Ascending aorta (tissue), 2 donors: ENCODE results near the gene VDR. TPM values are rescaled to one million over a fixed set of nuclear protein-coding genes. Genes with fewer than 3 reads are reported as not detected.
A peak's percentile ranks its signal among the peaks of the same experiment; 100 is the strongest.
"Not testable (repeated sequence)": the region's sequence is repeated elsewhere in the genome, so short reads cannot be mapped to it uniquely, and the experiment has no call there.

ENCODE experiments used
- DNase-seq, 2 donors: peaks; one replicate each; pipeline ENCODE4 v3.0.0-alpha.2; 2019; ENCODE audit warnings: low spot score in 2 of 2
- H3K27ac ChIP-seq, 2 donors: fragments of 200-600 bp; sonication (generic); one replicate each; pipeline ENCODE4 v1.5.1; 2016 to 2017; ENCODE audit warnings: mild to moderate bottlenecking in 1 of 2
- H3K27me3 ChIP-seq: fragments of 200-600 bp; sonication (generic); one replicate; pipeline ENCODE4 v1.5.1; 2017
- H3K36me3 ChIP-seq, 2 donors: fragments of 200-600 bp; sonication (generic); one replicate each; pipeline ENCODE4 v1.5.1; 2016
- H3K4me1 ChIP-seq, 2 donors: fragments of 200-600 bp; sonication (generic); one replicate each; pipeline ENCODE4 v1.5.1; 2016 to 2017; ENCODE audit warnings: mild to moderate bottlenecking in 1 of 2
- H3K4me3 ChIP-seq, 2 donors: fragments of 200-600 bp; sonication (generic); one replicate each; pipeline ENCODE4 v1.5.1; 2016 to 2017; ENCODE audit warnings: mild to moderate bottlenecking in 1 of 2
- H3K9me3 ChIP-seq, 2 donors: fragments of 200-600 bp; sonication (generic); one replicate each; pipeline ENCODE4 v1.5.1; 2016
- CTCF ChIP-seq, 3 experiments: fragments of 200-600 bp in 2 of 3; fragments of 450-650 bp in 1 of 3; sonication (generic) in 2 of 3; IDR thresholded peaks; one replicate each; pipeline ENCODE4 v1.5.1; 2016 to 2019; ENCODE audit warnings: antibody characterized with exemption in 3 of 3, mild to moderate bottlenecking in 1 of 3, moderate library complexity in 1 of 3
- intact Hi-C: fragments of 100-400 bp; cut with DNase I; formaldehyde crosslinking; loops from one replicate; pipeline ENCODE4 v1.15.1; 2023
- total RNA-seq: library from RNA; depleted of rRNA; stranded (reverse); fragments of >200 nt; gene quantifications from one replicate; pipeline ENCODE4 v1.1.0, GENCODE V29; 2016

The VDR gene
- total RNA-seq, 1 donor from 2014 or later = 13.1 TPM

- no peaks in the 10 kb centered on the region for H3K9me3 ChIP-seq
- peaks cover 42 to 64% of the 10 kb centered on the region in 2 donors for H3K4me1 ChIP-seq
- TF ChIP-seq CTCF (IDR thresholded peaks at IDR 0.05) = peak in 1 of 3 experiments; percentile 48
- H3K27ac ChIP-seq = peak overlapping the region; percentile 97
- intact Hi-C loops = loop anchor here (10.0 kb wide), 1 partner anchor 733 kb away; no protein-coding TSS in a partner anchor
- H3K27me3 ChIP-seq = no peaks in the 10 kb centered on the region
- no peak for DNase-seq
- peaks cover 0 to 8% of the 10 kb centered on the region in 2 donors for H3K36me3 ChIP-seq
- peak overlapping the region; percentile 88 to 89 for H3K4me3 ChIP-seq
Measured at GRCh38 chr12:47817272-47818006, 87.4 kb downstream of the VDR start.

GRCh38 chr12:47816403-47817271 lies 88.2 kb downstream of the VDR start:
- DNase-seq = no peak
- intact Hi-C loops = loop anchor here (10.0 kb wide), 1 partner anchor 732 kb away; no protein-coding TSS in a partner anchor
- Histone ChIP-seq H3K4me3 (peak overlapping the region; percentile 88 to 89), H3K36me3 (peaks cover 0 to 8% of the 10 kb centered on the region in 2 donors), H3K9me3 (no peaks in the 10 kb centered on the region), H3K4me1 (peaks cover 36 to 62% of the 10 kb centered on the region in 2 donors), H3K27ac (peak overlapping the region; percentile 97), H3K27me3 (no peaks in the 10 kb centered on the region)
- TF ChIP-seq CTCF (IDR thresholded peaks at IDR 0.05) = no peak

GRCh38 chr12:47815447-47815846 lies 89.3 kb downstream of the VDR start:
- Histone ChIP-seq H3K27ac (peak overlapping the region; percentile 97), H3K4me1 (peaks cover 34 to 64% of the 10 kb centered on the region in 2 donors)
- DNase-seq, H3K36me3 ChIP-seq, H3K4me3 ChIP-seq, H3K27me3 ChIP-seq, H3K9me3 ChIP-seq: not testable (repeated sequence)
- intact Hi-C loops = loop anchor here (10.0 kb wide), 1 partner anchor 731 kb away; no protein-coding TSS in a partner anchor

GRCh38 chr12:47814539-47815170 lies 90.1 kb downstream of the VDR start:
- intact Hi-C loops = loop anchor here (10.0 kb wide), 1 partner anchor 730 kb away; no protein-coding TSS in a partner anchor
- no peaks in the 10 kb centered on the region for H3K27me3 ChIP-seq
- DNase-seq = no peak
- peaks cover 0 to 8% of the 10 kb centered on the region in 2 donors for H3K36me3 ChIP-seq
- TF ChIP-seq CTCF (IDR thresholded peaks at IDR 0.05) = no peak
- peak overlapping the region in 1 of 2 donors; percentile 61 for H3K4me3 ChIP-seq
- H3K4me1 ChIP-seq = peaks cover 41 to 72% of the 10 kb centered on the region in 2 donors
- no peaks in the 10 kb centered on the region for H3K9me3 ChIP-seq
- peak overlapping the region; percentile 97 for H3K27ac ChIP-seq

GRCh38 chr12:47813511-47814196 lies 91.1 kb downstream of the VDR start:
- Histone ChIP-seq H3K27me3 (no peaks in the 10 kb centered on the region), H3K4me3 (peak overlapping the region; percentile 28 to 61), H3K36me3 (peaks cover 0 to 8% of the 10 kb centered on the region in 2 donors), H3K27ac (peak overlapping the region; percentile 97), H3K9me3 (no peaks in the 10 kb centered on the region), H3K4me1 (peaks cover 51 to 82% of the 10 kb centered on the region in 2 donors)
- intact Hi-C loops = loop anchor here (2.0 to 10.0 kb wide), 2 partner anchors 61 to 729 kb away; no protein-coding TSS in a partner anchor
- TF ChIP-seq CTCF (IDR thresholded peaks at IDR 0.05) = peak in 1 of 3 experiments; percentile 4
- no peak for DNase-seq
